ENCODE measurements around the gene AP5Z1.

DNA sequence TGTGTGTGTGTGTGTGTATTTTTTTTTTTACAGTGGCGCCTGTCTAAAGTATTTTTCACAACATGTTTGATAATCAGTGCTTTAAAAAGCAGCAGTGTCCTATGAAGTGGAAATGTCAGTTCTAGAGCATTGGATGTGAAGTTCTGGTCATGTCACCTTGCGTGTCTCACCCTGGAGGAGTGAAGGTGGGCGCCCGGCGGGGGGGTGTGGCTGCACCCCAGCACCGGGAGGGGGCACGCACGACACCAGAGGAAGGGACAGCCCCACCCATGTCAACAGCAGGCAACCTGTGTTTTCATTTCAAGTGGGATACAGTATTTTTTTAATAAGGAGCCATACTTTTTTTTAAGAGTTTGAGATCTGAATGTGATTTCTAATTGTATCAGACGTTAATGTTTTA is 4.5 kb upstream of the AP5Z1 start:
- TF ChIP-seq, protein P1, sequence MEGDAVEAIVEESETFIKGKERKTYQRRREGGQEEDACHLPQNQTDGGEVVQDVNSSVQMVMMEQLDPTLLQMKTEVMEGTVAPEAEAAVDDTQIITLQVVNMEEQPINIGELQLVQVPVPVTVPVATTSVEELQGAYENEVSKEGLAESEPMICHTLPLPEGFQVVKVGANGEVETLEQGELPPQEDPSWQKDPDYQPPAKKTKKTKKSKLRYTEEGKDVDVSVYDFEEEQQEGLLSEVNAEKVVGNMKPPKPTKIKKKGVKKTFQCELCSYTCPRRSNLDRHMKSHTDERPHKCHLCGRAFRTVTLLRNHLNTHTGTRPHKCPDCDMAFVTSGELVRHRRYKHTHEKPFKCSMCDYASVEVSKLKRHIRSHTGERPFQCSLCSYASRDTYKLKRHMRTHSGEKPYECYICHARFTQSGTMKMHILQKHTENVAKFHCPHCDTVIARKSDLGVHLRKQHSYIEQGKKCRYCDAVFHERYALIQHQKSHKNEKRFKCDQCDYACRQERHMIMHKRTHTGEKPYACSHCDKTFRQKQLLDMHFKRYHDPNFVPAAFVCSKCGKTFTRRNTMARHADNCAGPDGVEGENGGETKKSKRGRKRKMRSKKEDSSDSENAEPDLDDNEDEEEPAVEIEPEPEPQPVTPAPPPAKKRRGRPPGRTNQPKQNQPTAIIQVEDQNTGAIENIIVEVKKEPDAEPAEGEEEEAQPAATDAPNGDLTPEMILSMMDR (IDR thresholded peaks at IDR 0.05; ENCODE audit: insufficient read depth, low read length) = no peak
- TF ChIP-seq, protein P2, sequence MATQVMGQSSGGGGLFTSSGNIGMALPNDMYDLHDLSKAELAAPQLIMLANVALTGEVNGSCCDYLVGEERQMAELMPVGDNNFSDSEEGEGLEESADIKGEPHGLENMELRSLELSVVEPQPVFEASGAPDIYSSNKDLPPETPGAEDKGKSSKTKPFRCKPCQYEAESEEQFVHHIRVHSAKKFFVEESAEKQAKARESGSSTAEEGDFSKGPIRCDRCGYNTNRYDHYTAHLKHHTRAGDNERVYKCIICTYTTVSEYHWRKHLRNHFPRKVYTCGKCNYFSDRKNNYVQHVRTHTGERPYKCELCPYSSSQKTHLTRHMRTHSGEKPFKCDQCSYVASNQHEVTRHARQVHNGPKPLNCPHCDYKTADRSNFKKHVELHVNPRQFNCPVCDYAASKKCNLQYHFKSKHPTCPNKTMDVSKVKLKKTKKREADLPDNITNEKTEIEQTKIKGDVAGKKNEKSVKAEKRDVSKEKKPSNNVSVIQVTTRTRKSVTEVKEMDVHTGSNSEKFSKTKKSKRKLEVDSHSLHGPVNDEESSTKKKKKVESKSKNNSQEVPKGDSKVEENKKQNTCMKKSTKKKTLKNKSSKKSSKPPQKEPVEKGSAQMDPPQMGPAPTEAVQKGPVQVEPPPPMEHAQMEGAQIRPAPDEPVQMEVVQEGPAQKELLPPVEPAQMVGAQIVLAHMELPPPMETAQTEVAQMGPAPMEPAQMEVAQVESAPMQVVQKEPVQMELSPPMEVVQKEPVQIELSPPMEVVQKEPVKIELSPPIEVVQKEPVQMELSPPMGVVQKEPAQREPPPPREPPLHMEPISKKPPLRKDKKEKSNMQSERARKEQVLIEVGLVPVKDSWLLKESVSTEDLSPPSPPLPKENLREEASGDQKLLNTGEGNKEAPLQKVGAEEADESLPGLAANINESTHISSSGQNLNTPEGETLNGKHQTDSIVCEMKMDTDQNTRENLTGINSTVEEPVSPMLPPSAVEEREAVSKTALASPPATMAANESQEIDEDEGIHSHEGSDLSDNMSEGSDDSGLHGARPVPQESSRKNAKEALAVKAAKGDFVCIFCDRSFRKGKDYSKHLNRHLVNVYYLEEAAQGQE (IDR thresholded peaks at IDR 0.05; ENCODE audit: insufficient replicate concordance, low read depth) = no peak
- no peak for TF ChIP-seq POLR2AphosphoS5 (IDR thresholded peaks at IDR 0.05; ENCODE audit: low read depth)
- no peak for TF ChIP-seq GABPA (IDR thresholded peaks at IDR 0.05; ENCODE audit: low read depth)
